ENCODE measurements around the gene SFMBT2. TPM values are rescaled to one million over a fixed set of nuclear protein-coding genes. Genes with fewer than 3 reads are reported as not detected.

SFMBT2 gene
- total RNA-seq, 1 donor from 2014 or later: 7.0 TPM

GRCh38 chr10:7260412-7260900, 150.4 kb downstream of the SFMBT2 start:
- Mint-ChIP-seq H3K4me3 (no peak overlapping the region), H3K27ac (ENCODE audit: unreplicated experiment) (no peak overlapping the region), H3K4me1 (peaks cover 26% of the 10 kb centered on the region), H3K9me3 (no peaks in the 10 kb centered on the region), H3K36me3 (ENCODE audit: low read depth) (no peaks in the 10 kb centered on the region), H3K27me3 (ENCODE audit: low read depth) (no peaks in the 10 kb centered on the region)
- TF ChIP-seq, protein P1, sequence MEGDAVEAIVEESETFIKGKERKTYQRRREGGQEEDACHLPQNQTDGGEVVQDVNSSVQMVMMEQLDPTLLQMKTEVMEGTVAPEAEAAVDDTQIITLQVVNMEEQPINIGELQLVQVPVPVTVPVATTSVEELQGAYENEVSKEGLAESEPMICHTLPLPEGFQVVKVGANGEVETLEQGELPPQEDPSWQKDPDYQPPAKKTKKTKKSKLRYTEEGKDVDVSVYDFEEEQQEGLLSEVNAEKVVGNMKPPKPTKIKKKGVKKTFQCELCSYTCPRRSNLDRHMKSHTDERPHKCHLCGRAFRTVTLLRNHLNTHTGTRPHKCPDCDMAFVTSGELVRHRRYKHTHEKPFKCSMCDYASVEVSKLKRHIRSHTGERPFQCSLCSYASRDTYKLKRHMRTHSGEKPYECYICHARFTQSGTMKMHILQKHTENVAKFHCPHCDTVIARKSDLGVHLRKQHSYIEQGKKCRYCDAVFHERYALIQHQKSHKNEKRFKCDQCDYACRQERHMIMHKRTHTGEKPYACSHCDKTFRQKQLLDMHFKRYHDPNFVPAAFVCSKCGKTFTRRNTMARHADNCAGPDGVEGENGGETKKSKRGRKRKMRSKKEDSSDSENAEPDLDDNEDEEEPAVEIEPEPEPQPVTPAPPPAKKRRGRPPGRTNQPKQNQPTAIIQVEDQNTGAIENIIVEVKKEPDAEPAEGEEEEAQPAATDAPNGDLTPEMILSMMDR (conservative IDR thresholded peaks at IDR 0.05): peak; percentile 69
- no peak for DNase-seq (ENCODE audit: low read depth, low spot score)

GRCh38 chr10:7258948-7259523, 151.8 kb downstream of the SFMBT2 start:
- Mint-ChIP-seq H3K36me3 (ENCODE audit: low read depth) (peaks cover 1% of the 10 kb centered on the region), H3K27ac (ENCODE audit: unreplicated experiment) (no peak overlapping the region), H3K4me3 (no peak overlapping the region), H3K4me1 (peaks cover 26% of the 10 kb centered on the region), H3K27me3 (ENCODE audit: low read depth) (no peaks in the 10 kb centered on the region), H3K9me3 (no peaks in the 10 kb centered on the region)
- no peak for DNase-seq (ENCODE audit: low read depth, low spot score)
- TF ChIP-seq, protein P1 (conservative IDR thresholded peaks at IDR 0.05): no peak

GRCh38 chr10:7255517-7255916, 155.3 kb downstream of the SFMBT2 start:
- Mint-ChIP-seq H3K27me3 (ENCODE audit: low read depth) (no peaks in the 10 kb centered on the region), H3K4me3 (no peak overlapping the region), H3K9me3 (peaks cover 2% of the 10 kb centered on the region), H3K27ac (ENCODE audit: unreplicated experiment) (no peak overlapping the region), H3K4me1 (peaks cover 33% of the 10 kb centered on the region), H3K36me3 (ENCODE audit: low read depth) (peaks cover 2% of the 10 kb centered on the region)
- DNase-seq (ENCODE audit: low read depth, low spot score): no peak
- TF ChIP-seq, protein P1 (conservative IDR thresholded peaks at IDR 0.05): no peak

DNA sequence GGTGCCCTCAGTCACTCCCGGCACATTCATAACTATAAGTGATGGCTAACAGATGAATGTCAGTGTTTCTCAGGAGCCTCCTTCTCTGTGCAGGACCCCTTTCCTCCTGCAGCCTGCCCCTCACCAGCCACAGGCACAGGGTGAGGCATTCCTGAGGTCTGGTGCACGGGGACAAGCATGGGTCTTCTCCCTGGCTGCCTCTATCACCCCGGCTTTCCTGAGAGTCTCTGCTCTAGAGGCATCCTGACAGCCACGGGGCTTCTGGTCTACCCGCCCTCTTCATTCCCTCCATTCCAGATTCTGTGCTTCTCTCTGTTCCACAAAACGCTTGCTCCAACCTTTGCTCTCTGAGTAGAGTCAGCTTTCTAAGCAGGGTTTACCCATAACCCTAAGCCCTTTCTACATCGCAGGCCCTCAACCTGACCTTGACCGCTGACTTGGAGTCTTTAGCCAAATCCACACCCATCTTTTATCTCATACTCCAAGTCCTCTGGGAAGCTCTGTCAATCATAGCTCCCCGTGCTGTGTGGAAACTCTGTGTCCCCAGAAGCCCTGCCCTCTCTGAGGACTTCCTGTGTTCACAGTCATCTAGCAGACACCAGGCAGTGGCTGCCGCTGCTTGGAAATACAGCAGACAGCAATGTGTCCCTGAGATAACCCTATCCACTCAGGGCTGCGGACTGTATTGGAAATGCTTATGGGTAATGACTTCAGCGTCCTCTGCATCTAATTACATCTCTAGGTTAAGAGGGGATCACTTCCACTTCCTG, 159.0 kb downstream of the SFMBT2 start:
- Mint-ChIP-seq H3K9me3 (peaks cover 2% of the 10 kb centered on the region), H3K4me1 (peaks cover 9% of the 10 kb centered on the region), H3K27me3 (ENCODE audit: low read depth) (no peaks in the 10 kb centered on the region), H3K27ac (ENCODE audit: unreplicated experiment) (no peak overlapping the region), H3K4me3 (no peak overlapping the region), H3K36me3 (ENCODE audit: low read depth) (peaks cover 2% of the 10 kb centered on the region)
- TF ChIP-seq, protein P1 (conservative IDR thresholded peaks at IDR 0.05): no peak
- no peak for DNase-seq (ENCODE audit: low read depth, low spot score)

DNA sequence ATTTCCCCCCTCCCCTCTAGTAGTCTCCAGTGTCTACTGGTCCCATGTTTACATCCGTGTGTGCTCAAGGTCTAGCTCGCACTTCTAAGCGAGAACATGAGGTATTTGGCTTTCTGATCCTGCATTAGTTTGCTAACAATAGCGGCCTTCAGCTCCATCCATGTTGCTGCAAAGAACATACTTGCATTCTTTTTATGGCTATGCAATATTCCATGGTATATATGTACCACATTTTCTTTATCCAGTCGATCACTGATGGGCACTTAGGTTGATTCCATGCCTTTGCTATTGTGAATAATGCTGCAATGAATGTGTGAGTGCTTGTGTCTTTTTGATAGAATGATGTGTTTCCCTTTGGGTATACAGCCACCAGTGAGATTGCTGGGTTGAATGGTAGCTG, 160.6 kb downstream of the SFMBT2 start:
- H3K27me3 Mint-ChIP-seq (ENCODE audit: low read depth): no peaks in the 10 kb centered on the region
- no peak overlapping the region for H3K27ac Mint-ChIP-seq (ENCODE audit: unreplicated experiment)
- DNase-seq (ENCODE audit: low read depth, low spot score): no peak
- H3K4me3 Mint-ChIP-seq: no peak overlapping the region
- peaks cover 2% of the 10 kb centered on the region for H3K36me3 Mint-ChIP-seq (ENCODE audit: low read depth)
- H3K4me1 Mint-ChIP-seq: peaks cover 9% of the 10 kb centered on the region
- TF ChIP-seq, protein P1 (conservative IDR thresholded peaks at IDR 0.05): no peak
- H3K9me3 Mint-ChIP-seq: peaks cover 2% of the 10 kb centered on the region
